Limb (tissue), 2 donors: Measurements from ENCODE around the gene ERICH4.

Experiments
- DNase-seq, 2 donors: peaks; one replicate each; pipeline ENCODE4 v3.0.0-alpha.2; 2016; ENCODE audit errors: extremely low spot score in 2 of 2

Gene ERICH4

GRCh38 chr19:41414461-41414860 is 28.5 kb upstream of the ERICH4 start:
- no peak for DNase-seq

- no peak for DNase-seq
Observed at GRCh38 chr19:41415154-41415571, 27.8 kb upstream of the ERICH4 start.

DNA sequence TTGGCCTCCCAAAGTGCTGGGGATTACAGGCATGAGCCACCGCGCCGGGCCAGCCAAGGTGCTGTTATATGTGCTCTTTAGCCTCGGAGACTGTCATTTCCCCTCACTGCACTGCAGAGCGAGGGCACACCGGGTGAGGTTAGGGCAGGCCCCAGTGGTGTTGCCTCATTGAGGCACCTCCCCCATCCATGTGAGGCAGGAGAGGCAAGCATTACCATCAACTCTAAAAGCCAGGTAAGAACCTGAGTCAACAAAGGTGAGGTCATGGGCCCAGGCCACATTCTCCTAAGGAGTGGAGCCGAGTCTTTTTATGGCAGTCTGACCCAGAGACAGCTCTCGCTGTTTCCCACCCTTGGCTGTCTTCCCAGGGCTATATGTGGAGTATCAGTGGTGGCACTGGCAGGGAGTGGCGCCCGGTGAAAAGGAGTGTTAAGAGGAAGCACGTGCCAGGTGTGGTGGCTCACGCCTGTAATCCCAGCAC is 26.7 kb upstream of the ERICH4 start:
- no peak for DNase-seq

- no peak for DNase-seq
Observed at GRCh38 chr19:41420101-41420880, 22.7 kb upstream of the ERICH4 start.

DNA sequence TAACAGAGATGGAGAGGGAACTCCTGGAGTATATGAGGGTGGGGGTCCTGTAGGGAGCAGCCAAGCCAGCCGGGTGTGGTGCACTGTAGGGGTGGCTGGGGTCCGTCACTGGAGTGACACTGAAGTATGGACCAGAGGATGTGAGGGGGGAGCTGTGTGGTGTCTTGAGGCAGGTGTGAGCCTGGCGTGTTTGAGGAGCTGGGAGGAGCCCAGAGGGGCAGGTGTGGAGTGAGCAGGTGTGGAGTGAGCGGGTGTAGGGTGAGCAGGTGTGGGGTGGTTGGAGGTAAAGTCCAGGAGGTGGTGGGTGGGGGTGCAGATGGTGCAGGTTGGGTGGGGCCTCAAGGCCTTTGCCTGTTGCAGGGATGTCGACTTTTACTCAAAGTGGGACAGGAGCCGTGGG is 21.6 kb upstream of the ERICH4 start:
- no peak for DNase-seq

- DNase-seq, result no peak
Observed at GRCh38 chr19:41421973-41422372, 21.0 kb upstream of the ERICH4 start.

DNA sequence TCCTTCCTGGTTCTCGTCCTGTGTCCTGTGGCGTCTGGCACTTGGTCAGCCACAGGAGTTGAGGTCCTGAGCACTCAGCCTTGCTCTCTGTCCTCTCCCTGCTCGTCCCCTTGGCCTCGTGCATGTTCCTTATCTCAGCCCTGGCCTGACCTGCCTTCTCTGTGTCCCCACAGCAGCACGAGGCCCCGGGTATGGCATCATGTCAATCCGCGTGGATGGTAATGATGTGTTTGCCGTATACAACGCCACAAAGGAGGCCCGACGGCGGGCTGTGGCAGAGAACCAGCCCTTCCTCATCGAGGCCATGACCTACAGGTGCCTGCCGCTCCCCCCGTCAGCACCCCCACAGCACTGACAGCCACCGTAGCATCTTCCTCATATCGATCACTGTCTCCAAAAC is 20.5 kb upstream of the ERICH4 start:
- DNase-seq, result no peak

DNA sequence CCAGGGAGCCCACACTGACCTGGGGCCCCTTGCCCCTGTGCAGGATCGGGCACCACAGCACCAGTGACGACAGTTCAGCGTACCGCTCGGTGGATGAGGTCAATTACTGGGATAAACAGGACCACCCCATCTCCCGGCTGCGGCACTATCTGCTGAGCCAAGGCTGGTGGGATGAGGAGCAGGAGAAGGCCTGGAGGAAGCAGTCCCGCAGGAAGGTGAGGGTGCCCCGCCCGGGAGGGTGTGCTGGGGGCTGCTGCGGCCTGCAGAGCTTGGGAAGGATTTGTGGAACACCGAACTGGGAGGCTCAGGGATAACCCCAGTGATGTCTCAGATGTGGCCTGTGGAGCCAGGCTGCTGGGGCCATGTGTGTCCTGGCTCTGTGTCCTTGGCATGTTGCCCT is 20.0 kb upstream of the ERICH4 start:
- DNase-seq, result no peak

GRCh38 chr19:41424335-41425173 is 18.4 kb upstream of the ERICH4 start:
- DNase-seq, result no peak

GRCh38 chr19:41425174-41426115 is 17.5 kb upstream of the ERICH4 start:
- DNase-seq, result no peak

DNA sequence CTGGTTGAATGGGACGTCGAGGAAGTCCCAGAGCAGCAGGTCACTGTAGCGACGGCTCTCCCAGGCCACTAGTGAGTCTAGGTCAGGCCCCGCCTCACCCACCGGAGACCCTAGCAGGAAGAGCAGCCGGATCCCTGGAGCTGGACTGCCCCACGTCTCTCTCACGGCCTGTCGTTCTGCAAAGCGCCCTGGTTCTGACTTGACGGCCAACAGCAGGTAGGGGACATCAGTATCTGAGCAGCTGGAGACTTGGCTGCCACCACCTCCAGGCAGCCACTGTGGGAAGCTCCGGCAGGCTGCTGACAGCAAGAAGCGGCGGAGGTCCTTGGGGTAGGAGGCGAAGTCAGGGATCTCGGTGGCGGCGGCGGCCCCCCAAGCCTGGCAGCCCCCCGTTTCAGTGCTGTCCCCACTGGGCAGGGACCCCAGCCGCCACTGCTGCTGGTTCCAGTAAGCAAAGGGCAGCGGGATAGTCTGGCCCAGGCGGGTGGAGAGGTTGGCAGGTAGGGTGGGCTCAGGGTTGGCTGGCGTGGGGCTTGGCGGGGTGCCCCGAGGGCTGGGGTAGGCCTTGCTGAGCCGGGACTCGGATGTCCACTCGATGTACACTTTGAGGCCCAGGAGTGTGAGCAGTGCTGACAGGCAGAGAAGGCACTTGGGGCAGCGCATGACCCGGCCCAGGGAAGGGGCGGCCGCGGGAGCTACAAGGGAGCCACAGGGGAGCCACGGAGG is 16.7 kb upstream of the ERICH4 start:
- DNase-seq, result no peak

- peak; percentile 41 to 78 for DNase-seq
Observed at GRCh38 chr19:41426952-41427646, 15.9 kb upstream of the ERICH4 start, which contains the start of gene B3GNT8. Gene B3GNT8 (minus strand): TSS chr19:41427374. CDS start chr19:41426778, 596 bp downstream.

DNA sequence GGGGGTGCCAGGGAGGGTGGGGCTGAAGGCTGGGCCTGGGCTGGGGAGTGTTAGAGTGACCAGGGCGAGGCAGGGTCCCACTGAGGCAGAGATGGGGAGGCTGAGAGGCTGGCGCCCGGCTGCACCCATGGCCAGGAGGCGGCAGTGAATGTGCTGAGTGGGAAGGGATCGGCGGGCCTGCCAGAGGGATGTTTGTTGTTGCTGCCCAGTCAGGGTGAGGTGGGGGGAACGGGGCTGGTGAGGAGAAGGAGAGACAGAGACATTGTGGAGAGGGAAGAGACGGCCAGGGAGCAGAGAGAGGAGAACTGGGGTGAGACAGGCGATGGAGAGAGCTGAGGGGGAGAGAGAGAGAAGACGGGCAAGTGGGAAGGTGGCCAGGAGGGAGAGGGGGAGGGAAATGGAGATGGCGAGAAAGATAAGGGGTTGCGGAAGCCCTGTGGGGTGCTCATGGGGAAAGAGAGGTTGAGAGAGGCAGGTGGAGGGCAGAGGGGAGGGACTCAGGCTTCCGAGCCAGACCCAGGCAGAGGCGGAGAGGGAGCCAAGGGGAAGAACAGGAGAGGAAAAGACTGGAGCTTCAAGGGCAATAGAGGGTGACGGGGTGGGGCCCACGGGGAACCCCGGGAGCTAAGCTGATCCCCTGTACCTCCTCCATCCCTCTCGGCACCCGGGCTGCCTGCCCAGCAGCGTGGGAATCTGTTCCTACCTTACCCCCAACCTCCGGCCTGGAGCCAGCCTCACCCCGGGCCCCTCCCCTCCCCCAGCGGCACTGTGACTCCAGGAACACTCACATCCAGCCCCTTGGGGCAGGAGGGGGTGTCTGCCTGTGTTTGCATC is 15.1 kb upstream of the ERICH4 start:
- DNase-seq, result no peak

DNA sequence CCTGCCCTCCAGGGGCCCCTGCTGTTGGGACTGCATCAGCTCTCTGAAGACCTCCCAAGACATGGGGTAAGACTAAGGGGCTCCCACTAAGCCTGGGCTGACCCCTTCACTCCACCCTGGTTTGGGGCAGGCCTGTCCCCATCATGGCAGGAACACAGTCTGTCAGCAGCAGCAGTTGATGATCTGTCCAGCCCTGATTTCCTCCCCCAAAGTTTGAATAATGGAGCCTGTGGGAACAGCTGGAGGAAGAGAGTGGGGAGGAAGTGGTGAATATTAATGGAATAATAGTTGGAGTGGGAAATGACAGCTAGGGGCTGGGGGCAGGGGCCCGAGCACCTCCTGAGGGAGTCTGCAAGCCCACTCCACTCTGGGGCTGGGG is 14.5 kb upstream of the ERICH4 start:
- DNase-seq, result no peak

- DNase-seq, result no peak
Observed at GRCh38 chr19:41430922-41431321, 12.0 kb upstream of the ERICH4 start.

DNA sequence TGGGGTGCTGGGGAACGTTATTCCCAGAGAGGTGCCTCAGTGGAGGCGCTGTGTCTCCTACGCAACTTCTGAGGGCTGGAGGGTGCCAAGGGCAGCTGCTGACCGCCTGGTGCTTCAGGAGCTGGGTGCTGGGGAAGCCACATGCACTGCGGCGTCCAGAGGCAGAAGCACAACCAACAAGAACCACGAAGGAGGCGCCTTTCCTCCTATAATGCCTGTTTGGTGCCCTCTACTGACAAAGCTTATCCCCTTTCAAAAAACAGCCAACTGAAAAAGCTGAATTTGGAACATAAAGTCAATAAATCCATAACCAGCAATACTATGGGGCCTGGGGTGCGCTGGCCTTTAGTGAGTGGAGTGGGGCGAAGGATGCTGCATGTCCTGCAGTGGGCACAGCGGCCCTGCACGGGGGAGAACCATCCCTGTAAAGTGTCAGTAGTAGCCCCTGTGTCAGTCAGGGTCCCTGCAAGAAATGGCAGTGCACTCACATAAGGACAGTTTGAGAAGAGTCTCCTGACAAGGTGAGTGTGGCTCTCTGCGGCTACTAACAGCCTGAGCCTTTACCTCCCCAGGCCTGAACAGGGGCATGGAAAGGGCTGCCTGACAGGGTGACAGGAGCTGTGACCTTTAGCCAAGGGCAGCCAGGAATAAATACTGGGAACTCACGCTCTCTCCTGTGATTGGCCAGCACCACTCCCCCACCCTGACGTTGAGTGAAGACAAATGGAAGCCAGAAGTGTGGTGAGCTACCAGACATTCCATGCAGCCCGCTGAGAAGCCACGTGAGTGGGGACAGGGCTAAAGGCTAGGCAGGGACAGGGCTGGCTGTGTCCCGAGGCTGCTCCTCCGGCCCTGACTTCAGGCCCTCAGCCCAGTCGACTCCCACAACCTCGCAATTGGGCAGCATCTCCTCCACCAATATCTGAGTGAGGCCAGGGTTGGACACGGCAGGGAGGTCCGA is 11.2 kb upstream of the ERICH4 start:
- no peak for DNase-seq

DNA sequence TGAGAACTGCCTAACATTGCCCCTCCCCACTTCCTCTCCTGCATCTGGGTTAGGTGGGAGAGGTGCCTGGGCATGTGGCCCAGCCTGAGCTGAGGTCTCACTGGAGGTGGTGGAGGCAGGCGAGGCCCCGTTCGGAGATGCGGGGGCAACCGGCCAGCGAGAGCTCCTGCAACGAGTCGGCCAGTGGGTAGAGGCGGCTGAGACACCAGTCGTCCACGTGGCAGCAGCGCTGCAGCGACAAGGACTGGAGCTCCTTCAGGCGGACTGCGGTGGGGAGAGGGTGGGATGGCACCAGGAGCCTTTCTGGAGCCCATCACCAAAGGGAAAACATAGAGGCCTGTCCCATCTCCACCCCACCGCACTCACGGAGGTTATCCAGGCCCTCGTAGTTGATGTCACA is 9.8 kb upstream of the ERICH4 start:
- DNase-seq, result no peak

- DNase-seq, result no peak
Observed at GRCh38 chr19:41434450-41434849, 8.5 kb upstream of the ERICH4 start.
